ENCODE data around the gene BRICD5. TPM values are rescaled to one million over a fixed set of nuclear protein-coding genes. Genes with fewer than 3 reads are reported as not detected.

Gene BRICD5
- total and polyA plus RNA-seq, 2 of the 13 experiments (the other 11 are each of a cell fraction or from before 2014, with no cell fraction given), result 1.6 to 5.8 TPM

GRCh38 chr16:2226245-2226793 is 15.7 kb upstream of the BRICD5 start (continued):
- peak; percentile 49; the same call in 1 of the 2 replicates for TF ChIP-seq FOXA1 (IDR thresholded peaks at IDR 0.05)
- TF ChIP-seq FOXA1 (CRISPR knock-in tag; IDR thresholded peaks at IDR 0.05), result peak; percentile 94
- TF ChIP-seq RBAK (CRISPR knock-in tag; IDR thresholded peaks at IDR 0.05), result no peak; the same call in 1 of the 2 replicates
- TF ChIP-seq ZNF724P (CRISPR knock-in tag; IDR thresholded peaks at IDR 0.05; ENCODE audit: borderline replicate concordance), result 0 out of 2 replicates have a peak, but pooled peaks have one; percentile 8
- TF ChIP-seq AKAP8 (CRISPR knock-in tag; IDR thresholded peaks at IDR 0.05), result peak; percentile 87
- peak; percentile 83 for TF ChIP-seq GATAD2A (CRISPR knock-in tag; IDR thresholded peaks at IDR 0.05)
- peak; percentile 76; the same call in 1 of the 2 replicates for TF ChIP-seq PRDM10 (CRISPR knock-in tag; IDR thresholded peaks at IDR 0.05; ENCODE audit: low read depth)
- peak; percentile 88 for TF ChIP-seq HIC2 (CRISPR knock-in tag; IDR thresholded peaks at IDR 0.05; ENCODE audit: low read depth)
- TF ChIP-seq E2F1 (CRISPR knock-in tag; IDR thresholded peaks at IDR 0.05), result no peak
- peak; percentile 79 to 80 for TF ChIP-seq NR2F1 (CRISPR knock-in tag; IDR thresholded peaks at IDR 0.05)
- TF ChIP-seq RXRA (CRISPR knock-in tag; IDR thresholded peaks at IDR 0.05), result peak; percentile 93
- TF ChIP-seq THAP11 (CRISPR knock-in tag; IDR thresholded peaks at IDR 0.05), result peak; percentile 50; the same call in 1 of the 2 replicates
- TF ChIP-seq SP5 (CRISPR knock-in tag; IDR thresholded peaks at IDR 0.05; ENCODE audit: borderline replicate concordance, low read depth), result peak; percentile 98
- TF ChIP-seq ZNF331 (CRISPR knock-in tag; IDR thresholded peaks at IDR 0.05), result peak; percentile 27; the same call in 1 of the 2 replicates
- 0 out of 4 replicates have a peak, but pooled peaks of 1 of the 2 experiments have one; percentile 34 for TF ChIP-seq HMGXB4 (CRISPR knock-in tag; IDR thresholded peaks at IDR 0.05; ENCODE audit: borderline replicate concordance in 1 of 2, low read depth in 1 of 2)
- peak; percentile 70 for TF ChIP-seq FOXK2 (IDR thresholded peaks at IDR 0.05)
- TF ChIP-seq HDAC2 (CRISPR knock-in tag; IDR thresholded peaks at IDR 0.05), result peak; percentile 72
